HL-60/S4 treated with phorbol 12-myristate 13-acetate at 8.2 ng/mL for 4 days and 3 days (cell line): ENCODE results near the gene SLC48A1.

Experiments used
- in situ Hi-C: fragments of 300-500 bp; cut with MboI; formaldehyde crosslinking; loops from 2 replicates; pipeline ENCODE4 v1.15.0; 2022; ENCODE audit warnings: low sequenced_read_pairs

SLC48A1 gene

DNA sequence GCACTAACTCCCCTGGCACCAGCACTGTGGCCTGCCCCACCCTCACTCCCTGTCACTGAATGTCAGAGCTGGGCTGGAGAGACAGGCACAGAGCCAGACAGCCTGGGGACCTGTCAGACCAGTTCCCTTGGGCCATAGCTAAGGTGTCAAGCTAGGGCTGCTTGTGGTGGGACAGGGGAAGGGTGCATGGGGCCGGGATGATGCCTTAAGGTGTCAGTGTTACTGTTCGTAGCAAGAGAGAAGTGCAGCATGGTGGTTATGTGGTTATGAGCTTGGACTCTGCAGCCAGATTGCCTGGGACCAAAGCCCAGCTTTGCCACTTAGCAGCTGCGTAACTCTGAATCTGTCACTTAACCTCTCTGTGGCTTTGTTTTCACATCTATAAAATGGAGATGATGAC, 18.2 kb upstream of the SLC48A1 start:
- in situ Hi-C loops: no loop called here

DNA sequence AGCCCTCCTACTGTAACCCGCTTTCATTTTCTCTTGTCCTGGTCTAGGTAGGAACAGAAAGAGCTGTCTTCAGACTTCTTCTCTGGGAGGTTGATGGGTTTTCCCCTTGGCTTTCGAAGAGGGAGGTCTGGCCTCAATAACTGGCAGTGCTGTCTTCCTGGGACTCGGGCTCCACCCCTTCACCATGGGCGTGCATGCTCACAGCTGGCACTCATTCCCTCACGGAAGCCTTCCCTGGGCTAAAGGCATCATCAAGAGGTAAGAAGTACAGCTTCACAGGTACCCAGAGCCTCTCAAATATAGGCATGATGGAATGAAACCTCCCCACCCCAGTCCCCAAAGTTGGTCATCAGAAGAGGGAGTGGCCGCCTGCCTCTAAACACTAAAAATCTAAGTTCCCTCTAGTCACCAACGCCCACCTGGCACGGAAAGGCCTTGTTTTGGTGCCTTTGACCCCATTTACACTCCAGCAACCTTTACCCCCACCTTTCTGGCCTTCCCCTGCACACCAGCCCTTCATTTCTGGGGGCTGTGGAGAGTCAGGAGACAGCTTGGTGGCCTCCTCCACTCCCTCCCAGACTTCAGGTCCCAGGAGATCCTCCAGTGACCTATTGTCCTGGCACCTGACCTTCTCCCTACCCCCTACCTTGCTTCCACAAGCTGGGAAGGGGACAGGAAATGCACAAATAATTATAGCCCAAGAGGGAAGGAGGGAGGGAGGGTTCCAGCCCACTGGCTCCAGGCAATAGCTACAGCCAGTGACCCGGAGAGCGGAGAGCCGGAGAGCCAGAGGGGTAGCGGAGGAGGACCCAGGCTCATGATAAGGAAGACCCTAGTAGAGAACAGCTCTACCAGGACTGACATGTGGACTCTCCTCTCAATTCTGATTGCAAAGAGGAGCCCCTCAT, 17.1 kb upstream of the SLC48A1 start:
- in situ Hi-C loops: no loop called here

- in situ Hi-C loops: no loop called here
Observed at GRCh38 chr12:47757364-47757839, 15.6 kb upstream of the SLC48A1 start.

DNA sequence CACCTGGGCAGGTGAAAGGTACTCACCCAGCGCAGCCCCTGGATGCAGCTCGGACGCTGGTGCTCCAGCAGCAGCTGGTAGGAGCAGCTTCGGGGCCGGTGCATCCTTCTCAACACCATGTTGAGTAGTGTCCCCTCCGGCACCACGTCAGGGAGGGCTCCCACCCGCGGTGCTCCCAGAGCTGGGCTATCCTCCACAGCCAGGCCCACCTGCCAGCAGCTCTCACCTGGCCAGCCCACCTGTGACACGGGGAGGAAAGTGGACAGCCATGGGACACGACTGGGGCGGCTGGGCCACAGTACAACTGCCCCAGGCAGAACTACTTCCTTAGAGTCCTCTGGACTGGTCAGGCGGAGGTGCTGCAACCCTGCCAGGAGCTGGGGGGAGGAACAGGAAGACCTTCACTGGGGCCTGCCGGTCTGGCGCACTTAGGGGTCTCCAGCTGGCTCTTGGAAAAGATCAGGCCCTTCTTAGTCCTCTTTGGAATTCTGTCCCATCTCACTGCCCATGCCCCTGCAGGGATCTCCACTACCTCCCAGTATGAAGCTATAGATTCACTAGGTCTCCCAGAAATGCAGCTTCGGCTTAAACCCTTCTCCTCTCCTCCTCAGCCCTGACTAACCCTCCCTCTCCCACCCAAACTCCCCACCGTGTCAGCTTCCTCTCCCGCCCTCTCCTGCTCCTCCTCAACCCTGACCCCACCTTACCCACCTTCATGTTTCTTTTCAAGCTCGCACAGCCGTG, 15.0 kb upstream of the SLC48A1 start:
- in situ Hi-C loops: no loop called here

- in situ Hi-C loops: no loop called here
Observed at GRCh38 chr12:47758584-47758833, 14.5 kb upstream of the SLC48A1 start.

DNA sequence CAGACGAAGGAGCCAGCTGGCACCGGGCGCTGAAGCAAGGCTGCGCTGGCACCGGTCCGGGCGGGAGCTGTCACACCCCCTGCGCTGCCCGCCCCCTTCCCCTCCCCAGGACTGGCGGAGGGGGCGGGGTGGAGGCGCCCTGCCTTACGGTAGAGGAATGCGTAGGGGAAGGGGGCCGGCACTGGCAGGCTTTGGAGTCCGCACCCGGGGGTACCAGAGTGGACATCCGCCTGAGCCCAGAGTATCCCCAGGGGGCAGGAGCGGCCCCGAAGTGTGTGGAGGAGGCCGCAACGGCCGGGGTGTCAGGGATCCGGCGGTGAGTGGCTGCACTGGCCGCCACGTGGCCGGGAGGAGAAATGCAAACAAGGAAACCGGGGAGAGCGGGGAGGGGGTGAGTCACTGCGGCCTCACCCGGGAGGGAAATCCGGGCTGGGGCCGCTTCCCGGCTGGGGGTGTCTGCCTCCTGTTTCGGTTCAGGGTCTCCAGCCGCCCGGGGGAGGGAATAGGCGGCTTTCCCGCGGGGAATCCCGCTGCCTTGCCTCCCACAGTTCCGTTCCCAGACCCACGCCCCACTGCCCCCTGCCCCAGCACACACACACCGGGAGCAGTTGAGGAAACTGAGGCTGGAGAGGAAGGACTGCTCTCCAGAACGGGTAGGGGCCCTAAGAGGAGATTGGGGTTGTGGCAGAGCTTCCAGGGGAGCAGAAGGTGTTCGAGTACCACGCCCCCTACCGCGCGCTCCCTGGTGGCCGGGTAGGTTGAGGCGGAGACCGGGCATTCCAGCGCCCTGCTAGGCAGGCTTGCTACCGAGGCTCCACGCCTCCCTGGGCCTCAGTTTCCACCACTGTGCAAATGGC, 14.0 kb upstream of the SLC48A1 start, which contains the start of gene RAPGEF3:
Gene RAPGEF3 (minus strand): TSS at position 47 of the 857 bp plus-strand sequence. CDS start 324 bp downstream, outside the sequence.
- in situ Hi-C loops: no loop called here

DNA sequence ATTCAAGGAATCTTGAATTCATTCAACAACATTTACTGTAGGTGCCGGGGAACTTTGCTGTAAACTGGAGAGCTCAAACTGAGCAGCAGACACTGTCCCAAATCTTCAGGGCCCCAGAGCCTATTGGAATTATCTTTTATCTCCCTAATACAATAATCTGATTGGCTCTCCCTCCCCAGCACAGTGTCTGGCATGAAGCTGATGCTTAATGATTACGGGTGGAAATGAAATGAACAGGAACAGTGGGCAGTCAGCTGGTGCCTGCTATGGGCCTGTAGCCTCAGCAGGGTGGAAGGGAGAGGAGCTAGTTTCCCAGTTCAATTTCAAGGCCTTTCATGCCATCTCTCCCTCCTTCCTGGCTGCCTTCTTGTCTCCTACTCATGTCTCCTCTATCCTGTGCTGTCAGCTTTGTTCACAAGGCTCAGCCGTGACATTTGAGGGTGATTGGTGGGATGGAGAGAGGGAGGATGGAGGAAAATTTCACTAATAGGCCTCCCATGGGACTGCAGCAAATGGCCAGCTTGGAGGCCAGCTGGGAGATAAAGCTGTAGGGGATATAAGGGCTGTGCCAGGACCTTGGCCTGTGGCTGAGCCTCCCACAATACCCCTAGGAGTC, 10.1 kb upstream of the SLC48A1 start:
- in situ Hi-C loops: no loop called here

- in situ Hi-C loops: no loop called here
Observed at GRCh38 chr12:47763481-47764346, 9.3 kb upstream of the SLC48A1 start.

- in situ Hi-C loops: no loop called here
Observed at GRCh38 chr12:47766502-47767215, 6.4 kb upstream of the SLC48A1 start.

GRCh38 chr12:47767216-47767724, 5.8 kb upstream of the SLC48A1 start:
- in situ Hi-C loops: no loop called here

- in situ Hi-C loops: no loop called here
Observed at GRCh38 chr12:47768323-47768811, 4.7 kb upstream of the SLC48A1 start.

DNA sequence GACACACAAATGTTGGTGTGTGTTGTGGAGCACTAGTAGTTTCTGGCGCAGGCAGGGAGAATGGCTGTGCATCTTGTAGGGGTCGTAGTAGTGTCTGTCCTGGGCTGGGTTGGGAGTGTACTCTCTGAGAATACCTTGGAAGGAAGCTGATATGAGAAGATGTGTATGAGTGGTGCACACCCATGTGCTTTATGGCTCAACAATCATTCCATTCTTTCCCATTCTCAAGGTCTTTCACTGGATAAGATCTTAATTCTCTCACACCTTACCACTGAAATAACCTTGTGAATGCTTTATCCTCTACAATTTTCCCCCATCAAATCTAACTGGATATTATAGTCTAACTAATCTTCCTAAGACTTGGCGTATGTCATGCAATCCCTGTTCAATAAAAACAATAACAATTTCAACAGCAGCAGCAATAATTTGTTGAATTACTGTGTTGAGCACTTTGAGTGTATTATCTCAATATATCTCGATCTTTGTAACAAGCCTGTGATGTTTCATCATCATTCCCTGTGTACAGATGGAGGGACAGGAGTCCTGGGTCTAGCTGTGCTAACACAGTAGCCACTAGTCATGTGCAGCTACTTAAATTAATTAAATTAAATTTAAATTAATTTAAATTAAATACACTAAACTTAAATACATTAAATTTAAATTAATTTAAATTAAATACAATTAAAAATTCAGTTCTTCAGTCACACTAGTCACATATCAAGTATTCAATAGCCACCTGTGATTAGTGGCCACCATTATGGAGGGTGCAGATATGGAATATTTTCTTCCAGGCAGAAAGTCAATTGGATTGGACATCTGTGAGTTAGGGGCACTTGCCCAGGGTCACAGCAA, 3.6 kb upstream of the SLC48A1 start:
- in situ Hi-C loops: loop anchor here (10.0 kb wide), 1 partner anchor 45 kb away; the partner anchor contains the start of gene ENDOU

GRCh38 chr12:47770086-47770726, 2.8 kb upstream of the SLC48A1 start:
- in situ Hi-C loops: loop anchor here (10.0 kb wide), 1 partner anchor 45 kb away; the partner anchor contains the start of gene ENDOU

GRCh38 chr12:47771304-47771703, 1.7 kb upstream of the SLC48A1 start:
- in situ Hi-C loops: loop anchor here (10.0 kb wide), 1 partner anchor 47 kb away; the partner anchor contains the start of gene ENDOU

- in situ Hi-C loops: loop anchor here (10.0 kb wide), 1 partner anchor 47 kb away; the partner anchor contains the start of gene ENDOU
Observed at GRCh38 chr12:47772094-47772660, 861 bp upstream of the SLC48A1 start.

DNA sequence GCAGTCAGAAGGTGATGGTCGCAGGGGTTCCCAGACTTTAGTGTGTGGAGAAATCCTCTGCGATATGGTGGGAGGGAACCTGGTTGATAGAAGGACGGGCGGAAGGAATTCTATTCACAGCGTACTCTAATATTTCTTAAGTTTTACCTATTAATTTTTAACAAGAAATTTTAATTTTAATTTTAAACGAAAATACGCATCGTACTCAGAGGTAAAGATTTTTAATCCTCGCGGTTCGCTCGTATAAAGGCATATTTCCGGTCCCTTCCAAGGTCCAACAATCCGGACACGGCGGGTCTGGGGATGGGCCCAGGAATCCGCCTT, 338 bp upstream of the SLC48A1 start:
- in situ Hi-C loops: loop anchor here (10.0 kb wide), 1 partner anchor 48 kb away; the partner anchor contains the start of gene ENDOU
